ENCODE measurements around the gene ING5.

Gene ING5

DNA sequence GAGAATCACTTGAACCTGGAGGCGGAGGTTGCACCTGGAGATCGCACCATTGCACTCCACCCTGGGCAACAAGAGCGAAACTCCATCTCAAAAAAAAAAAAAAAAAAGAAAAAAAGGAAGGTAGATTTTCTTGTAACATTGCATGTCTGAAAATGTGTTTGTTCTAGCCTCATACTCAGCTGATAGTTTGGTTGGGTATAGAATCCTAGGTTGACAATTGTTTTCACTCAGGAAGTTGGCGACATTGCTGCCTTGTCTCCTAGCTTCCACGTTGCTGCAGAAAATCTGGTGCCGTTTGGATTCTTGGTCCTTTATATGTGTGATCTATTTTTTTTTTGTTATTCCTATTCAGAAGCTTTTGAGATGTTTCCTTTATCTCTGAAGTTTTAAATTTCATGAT, 4.7 kb downstream of the ING5 start:
- DNase-seq (ENCODE audit: low read depth): no peak
- no peak for TF ChIP-seq CTCF (IDR thresholded peaks at IDR 0.05; ENCODE audit: low read length, missing control alignments)
- H3K4me3 ChIP-seq (replicated peaks; ENCODE audit: low read depth, low read length): no peak overlapping the region

- no peak for TF ChIP-seq CTCF (IDR thresholded peaks at IDR 0.05; ENCODE audit: low read length, missing control alignments)
- DNase-seq (ENCODE audit: low read depth): no peak
- H3K4me3 ChIP-seq (replicated peaks; ENCODE audit: low read depth, low read length): no peak overlapping the region
These were observed 7.0 kb downstream of the ING5 start for GRCh38 chr2:241708879-241709278.

GRCh38 chr2:241719093-241719492, 17.3 kb downstream of the ING5 start:
- H3K4me3 ChIP-seq (replicated peaks; ENCODE audit: low read depth, low read length): no peak overlapping the region
- TF ChIP-seq CTCF (IDR thresholded peaks at IDR 0.05; ENCODE audit: low read length, missing control alignments): no peak

GRCh38 chr2:241720099-241720498, 18.3 kb downstream of the ING5 start:
- DNase-seq (ENCODE audit: low read depth): no peak
- no peak for TF ChIP-seq CTCF (IDR thresholded peaks at IDR 0.05; ENCODE audit: low read length, missing control alignments)
- H3K4me3 ChIP-seq (replicated peaks; ENCODE audit: low read depth, low read length): no peak overlapping the region

More at GRCh38 chr2:241719093-241719492, 17.3 kb downstream of the ING5 start:
- DNase-seq (ENCODE audit: low read depth): no peak

GRCh38 chr2:241720560-241720959, 18.7 kb downstream of the ING5 start:
- no peak for TF ChIP-seq CTCF (IDR thresholded peaks at IDR 0.05; ENCODE audit: low read length, missing control alignments)
- H3K4me3 ChIP-seq (replicated peaks; ENCODE audit: low read depth, low read length): no peak overlapping the region
- no peak for DNase-seq (ENCODE audit: low read depth)

DNA sequence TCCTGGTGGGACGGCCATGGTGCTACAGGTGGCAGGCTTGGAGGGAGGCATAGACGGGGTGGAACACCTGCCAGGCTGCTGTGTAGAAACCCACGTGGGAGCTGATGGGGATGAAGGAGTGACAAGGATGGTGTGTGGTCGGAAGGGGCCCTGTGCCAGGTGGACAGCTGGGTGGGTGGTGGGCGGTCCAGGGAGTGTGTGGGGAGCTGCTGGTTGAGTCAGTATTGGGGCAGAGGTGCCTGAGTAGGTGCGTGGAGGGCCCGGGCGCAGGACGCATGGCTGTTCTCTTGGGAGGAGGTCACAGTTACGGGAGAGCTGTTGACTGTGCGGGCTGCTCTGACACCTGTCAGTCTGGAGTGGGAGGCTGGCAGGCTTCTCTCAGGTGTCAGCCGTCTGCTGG, 20.0 kb downstream of the ING5 start:
- no peak for DNase-seq (ENCODE audit: low read depth)

More for the DNA sequence above, 20.0 kb downstream of the ING5 start:
- no peak overlapping the region for H3K4me3 ChIP-seq (replicated peaks; ENCODE audit: low read depth, low read length)
- no peak for TF ChIP-seq CTCF (IDR thresholded peaks at IDR 0.05; ENCODE audit: low read length, missing control alignments)

Data from fibroblast of pulmonary artery (primary cell).